GDM1 (cell line): Measurements from ENCODE around the gene RBM20.
A peak's percentile ranks its signal among the peaks of the same experiment; 100 is the strongest.

Experiments used
- DNase-seq: peaks from one replicate; lab custom pipeline; 2025; lab: John Stamatoyannopoulos, UW

The RBM20 gene

DNA sequence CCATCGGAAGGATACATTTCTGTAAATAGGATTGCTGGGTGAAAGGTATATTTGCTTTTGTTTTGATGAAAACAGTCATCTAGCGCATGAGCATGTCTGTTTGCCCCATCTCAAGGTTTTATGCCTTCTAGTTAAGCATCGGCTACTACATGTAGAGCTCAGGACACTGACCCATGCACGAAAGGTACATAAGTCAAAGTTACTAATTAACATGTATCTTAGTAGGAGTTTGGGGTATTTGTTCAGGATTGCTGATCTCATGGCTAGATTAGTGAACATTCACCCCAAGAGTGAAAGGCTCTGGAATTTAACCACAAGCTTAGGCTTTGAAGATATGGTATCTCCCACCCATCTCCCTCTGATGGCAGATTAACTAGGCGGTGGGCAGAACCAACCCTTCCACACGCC lies 91.5 kb downstream of the RBM20 start:
- DNase-seq: no peak

DNA sequence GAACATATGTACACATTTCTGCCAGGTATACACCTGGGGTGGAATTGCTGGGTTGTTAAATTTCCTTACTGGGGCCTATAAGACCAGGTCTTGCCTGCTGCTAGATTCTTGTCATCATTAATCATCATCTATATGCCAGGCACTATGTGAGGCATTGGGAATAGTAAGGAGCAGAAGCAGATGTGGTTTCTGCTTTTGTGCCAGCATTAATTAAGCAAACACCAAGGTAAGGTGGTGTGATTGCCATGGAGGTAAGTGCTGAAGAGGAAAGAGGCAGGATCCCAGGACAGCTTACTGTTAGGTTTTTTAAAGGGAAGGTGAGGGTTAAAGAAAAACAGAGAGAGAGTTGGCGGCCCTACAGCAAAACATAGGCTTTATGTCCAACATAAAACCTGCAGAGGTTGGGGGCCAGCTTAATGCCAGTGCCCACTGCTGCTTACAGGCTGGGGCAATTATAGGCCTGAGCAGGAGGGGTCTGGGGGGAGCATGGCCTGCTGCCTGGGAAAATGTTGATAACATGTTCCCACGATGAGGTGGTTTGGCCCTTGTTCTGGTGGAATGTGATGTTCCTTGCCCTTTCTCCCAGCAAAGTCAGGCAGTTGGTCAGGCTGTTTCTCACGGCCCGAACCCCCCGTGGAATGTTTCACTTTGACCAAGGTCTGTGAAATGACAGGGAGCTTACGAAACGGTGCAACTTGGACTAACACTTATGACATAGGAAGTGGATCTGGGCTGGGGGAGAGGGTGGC lies 93.9 kb downstream of the RBM20 start:
- DNase-seq: no peak

DNA sequence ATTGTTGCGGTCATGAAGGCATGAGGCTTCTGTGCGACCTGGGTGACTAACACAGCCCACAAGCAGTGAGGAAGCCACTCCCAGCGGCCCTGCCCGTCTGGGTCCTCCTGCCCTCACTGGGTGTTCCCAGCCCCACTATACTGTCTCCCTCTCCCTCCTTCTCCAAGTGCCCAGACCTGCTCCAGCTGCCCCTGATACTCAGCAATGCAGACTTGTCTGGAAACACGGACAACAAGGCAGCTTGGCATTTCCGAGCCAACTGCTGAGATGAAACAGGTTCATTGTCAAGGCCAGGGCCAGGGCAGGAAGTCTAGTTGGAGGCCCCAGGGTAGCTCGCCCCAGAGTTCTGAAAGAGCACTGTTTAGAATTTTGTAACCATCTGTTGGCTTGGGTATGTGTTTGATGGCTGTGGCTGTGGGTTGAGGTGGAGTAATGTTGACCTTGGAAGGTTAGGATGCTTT lies 95.7 kb downstream of the RBM20 start:
- DNase-seq: no peak

DNA sequence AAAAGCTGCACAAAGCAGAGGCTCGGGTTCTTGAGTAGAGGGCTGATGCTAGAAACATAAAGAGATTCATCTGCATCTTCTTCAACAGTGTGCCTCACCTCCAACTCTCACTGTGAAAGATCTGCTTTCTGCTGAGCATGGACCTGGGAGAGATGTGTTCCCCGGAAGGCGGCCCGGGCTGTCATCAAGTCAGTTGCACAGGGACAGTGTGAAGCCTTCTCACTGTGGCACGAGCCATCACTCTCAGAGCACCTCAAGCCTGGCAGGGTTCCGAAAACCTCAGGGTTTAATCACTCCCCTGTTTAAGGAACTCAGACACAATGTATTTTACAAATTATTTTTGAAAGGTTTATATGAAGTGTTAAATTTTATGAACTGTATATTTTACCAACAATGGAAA lies 98.7 kb downstream of the RBM20 start:
- DNase-seq: no peak

DNA sequence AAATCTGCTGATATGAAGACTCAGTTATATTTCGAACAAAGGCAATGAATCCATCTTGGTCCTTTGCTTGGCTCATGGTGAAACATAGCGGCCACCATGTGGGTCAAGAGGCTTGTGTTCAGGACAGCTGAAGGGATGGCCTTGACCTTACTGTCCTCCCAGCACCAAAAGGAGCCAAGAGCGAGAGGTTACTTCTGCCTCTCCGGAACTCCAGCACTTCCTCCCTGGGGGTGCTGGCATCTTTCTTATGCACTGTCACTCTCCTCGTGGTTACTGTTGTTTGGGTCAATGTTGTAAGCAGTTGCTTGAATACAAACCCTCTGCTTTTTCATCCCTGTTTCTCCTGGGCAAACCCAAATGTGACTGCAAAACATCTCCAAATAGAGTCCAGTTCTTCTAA lies 100.6 kb downstream of the RBM20 start:
- DNase-seq: no peak

GRCh38 chr10:110746254-110746826 lies 102.2 kb downstream of the RBM20 start:
- peak; percentile 10 for DNase-seq

DNA sequence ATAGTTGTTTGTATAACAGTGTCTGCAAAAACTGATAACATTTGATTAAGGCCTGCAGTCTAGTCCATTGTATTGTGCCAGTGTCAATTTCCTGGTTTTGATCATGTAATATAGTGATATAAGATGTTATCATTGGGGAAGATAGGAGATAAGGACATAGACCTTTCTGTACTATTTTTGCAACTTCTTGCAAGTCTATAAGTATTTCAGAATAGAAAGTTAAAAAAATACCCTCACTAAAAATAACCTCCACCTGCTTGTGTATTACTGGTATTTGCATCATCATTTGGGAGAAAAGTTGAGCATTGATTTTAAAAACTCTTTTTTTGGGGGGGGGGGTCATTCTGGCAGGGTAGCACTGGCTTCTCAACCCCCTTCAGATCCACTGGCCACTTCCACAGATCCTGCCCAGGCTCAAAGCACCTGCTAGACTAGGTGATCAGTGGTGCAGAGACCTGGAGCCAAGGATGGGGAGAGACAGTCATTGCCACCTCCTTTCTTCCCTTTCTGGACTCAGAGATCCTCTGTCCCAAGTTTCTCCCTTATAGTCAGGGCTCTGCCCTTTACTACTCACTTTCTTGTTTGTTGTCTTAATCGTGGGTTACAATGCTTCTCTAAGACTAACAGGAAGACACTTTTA lies 103.0 kb downstream of the RBM20 start:
- DNase-seq: no peak

DNA sequence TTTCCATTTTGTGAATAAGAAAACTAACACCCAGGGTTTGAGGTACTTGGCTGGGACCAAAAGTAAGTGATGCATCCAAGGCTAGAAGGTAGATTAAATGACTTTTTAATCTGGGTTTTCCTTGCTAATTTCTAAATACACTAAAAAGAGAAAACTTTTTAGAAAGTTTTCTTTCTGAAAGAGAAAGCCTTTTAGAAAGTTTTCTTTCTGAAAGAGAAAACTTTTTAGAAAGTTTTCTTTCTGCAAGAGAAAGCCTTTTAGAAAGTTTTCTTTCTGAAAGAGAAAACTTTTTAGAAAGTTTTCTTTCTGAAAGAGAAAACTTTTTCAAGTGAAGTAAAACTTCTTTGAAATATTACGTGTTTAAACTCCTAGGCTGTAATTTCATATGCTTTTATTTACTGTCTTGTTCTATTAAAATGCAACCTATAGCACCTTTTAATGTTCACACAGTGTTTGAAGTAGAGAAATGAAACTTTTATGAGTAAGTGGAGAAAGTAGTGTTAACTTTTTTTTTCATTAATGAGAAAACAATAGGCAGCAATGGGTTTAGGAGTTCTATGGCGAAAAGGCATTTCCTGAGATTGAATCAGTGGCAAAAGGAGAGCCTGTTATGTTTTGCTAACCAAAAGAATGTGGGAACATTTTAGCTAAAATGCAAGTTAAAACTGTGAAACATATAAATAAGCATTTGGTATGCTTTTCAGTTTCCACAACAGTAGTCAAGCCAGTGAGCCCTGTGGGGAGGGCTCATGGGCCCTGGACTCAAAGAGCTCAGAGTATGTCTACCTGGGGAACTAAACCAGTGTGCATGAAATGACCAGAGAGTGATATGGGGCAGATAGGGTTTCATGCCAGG lies 103.7 kb downstream of the RBM20 start:
- DNase-seq: no peak

DNA sequence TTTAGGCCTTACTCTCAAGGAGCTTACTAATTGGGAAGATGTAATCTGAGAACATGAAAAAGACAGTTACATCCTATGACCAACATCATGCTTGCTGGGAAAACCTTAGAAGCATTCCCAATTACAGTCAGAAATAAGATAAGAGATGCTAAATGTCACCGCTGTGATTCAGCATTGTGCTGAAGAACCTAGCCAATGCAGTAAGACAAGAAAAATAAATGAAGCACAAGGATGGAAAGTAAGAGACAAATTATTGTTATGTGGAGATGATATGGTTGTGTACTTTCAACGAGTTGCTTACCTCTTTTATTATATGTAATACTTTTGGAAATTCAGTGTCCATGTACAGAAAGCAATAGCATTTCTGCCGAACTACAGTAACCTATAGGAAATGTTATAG lies 104.8 kb downstream of the RBM20 start:
- no peak for DNase-seq

DNA sequence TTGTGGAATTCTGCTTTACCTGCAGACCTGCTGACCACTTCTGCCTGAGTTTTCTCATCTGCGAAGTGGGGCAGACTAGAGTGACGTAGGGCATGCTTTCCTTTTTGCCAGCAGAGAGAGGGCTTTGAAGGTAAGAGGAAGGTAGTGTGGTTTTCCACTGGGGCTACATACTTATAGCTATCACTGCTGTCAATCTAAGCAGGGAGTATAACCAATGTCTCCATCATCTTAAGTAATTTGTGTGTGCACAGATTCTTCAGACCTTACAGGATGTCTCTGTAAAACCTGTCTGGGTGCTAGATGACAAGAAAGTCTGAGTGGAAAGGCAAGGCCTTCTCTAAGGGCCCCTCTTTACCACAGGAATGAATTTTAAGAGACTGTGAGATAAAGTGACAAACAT lies 106.8 kb downstream of the RBM20 start:
- DNase-seq: no peak

- DNase-seq: no peak
Measured at GRCh38 chr10:110751850-110752249, 107.7 kb downstream of the RBM20 start.

DNA sequence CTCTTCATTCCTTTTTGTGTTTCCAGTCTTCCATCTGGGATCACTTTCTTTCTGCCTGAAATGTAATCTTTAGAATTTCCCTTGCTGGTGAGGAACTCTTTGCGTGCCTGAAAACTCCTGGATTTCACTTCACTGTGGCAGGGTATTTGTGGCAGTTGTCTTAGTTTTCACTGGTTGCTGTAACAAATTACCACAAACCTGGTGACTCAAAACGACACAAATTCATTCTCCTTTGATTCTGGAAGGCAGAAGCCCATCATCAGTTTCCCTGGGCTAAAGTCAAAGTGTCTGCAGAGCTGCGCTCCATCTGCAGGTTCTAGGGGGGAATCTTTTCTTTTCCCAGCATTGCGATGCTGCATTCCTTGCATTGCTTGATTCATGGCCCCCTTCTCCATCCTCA lies 109.3 kb downstream of the RBM20 start:
- no peak for DNase-seq

- DNase-seq: no peak
Measured at GRCh38 chr10:110754375-110755105, 110.4 kb downstream of the RBM20 start.

- no peak for DNase-seq
Measured at GRCh38 chr10:110755781-110756180, 111.6 kb downstream of the RBM20 start.

- no peak for DNase-seq
Measured at GRCh38 chr10:110756876-110757275, 112.7 kb downstream of the RBM20 start.

- no peak for DNase-seq
Measured at GRCh38 chr10:110757586-110757985, 113.5 kb downstream of the RBM20 start.

DNA sequence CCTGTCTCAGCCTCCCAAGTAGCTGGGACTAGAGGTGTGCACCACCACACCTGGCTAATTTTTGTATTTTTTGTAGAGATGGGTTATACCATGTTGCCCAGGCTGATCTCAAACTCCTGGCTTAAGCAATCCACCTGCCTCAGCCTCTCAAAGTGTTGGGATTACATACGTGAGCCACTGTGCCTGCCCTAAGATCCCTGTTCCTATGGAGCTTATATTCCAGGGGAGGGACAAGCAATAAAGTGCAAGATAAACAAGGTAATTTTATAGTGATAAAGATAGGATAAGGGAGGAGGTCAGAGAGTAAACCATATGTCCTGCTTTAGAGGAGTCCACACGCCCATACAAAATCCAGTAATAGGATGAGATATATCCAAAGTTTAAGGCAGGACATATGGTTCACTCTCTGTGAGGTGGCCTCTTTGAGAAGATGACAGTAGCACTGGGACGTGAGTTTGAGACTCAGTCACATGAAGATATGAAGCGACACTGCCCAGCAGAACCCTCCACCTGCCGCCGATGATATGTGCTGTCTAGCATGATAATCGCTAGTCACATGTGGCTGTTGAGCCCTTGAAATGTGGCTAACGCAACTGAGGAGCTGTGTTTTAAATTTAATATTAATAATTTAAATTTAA lies 114.1 kb downstream of the RBM20 start:
- DNase-seq: no peak

- DNase-seq: no peak
Measured at GRCh38 chr10:110758898-110759297, 114.8 kb downstream of the RBM20 start.

- DNase-seq: no peak
Measured at GRCh38 chr10:110759523-110759922, 115.4 kb downstream of the RBM20 start.

DNA sequence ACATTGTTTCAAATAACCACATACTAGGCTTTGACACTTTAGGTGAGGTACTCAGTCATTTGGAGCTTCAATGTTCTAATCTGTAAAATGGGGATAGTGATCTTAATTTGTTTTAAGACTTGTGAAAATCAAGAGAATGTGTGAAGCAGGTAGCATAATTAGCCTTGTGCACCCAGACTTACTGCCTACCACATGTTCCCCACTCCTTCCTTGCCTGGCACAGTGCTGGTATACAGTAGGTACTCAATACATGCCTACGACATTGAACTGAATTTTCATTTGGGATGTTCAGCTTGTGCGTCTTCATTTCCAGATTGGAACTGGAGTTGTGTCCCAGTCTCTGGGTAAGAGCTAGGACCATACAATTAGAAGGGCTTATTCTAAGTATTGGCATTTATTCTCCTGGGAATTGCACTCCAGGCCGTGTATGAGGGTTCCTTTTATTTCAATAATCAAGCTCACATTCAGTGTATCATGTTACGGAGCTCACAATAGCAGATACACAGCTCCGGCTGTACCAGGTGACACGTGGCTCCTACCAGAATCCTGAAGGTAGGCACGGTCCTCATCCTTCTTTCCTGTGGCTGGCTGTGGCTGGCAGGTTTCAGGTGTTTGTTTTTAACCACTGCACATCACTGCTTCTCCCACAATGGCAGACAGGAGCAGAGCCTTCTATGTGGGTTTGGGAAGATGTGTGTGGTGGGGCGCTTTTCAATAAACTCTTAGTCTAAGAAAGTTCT lies 118.1 kb downstream of the RBM20 start:
- no peak for DNase-seq

DNA sequence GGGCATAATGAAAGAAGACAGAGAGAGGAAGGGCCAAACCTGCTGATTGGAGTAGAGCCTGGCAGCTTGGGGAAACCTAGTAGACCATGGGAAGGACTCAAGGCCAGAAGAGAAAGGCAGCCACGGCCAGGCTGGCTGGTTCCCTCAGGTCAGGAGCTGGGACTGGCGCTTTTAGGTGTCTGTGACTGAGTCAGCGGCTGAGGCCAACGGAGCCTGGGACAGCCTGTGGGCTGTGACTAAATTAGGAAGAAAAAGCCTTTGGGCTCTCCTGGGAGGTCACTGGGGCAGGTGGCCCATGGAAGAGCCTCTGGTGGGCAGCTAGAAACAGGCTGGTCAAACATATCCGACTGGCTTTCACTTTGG lies 118.7 kb downstream of the RBM20 start:
- DNase-seq: no peak
